ENCODE results near the gene CDK14.

CDK14 gene

DNA sequence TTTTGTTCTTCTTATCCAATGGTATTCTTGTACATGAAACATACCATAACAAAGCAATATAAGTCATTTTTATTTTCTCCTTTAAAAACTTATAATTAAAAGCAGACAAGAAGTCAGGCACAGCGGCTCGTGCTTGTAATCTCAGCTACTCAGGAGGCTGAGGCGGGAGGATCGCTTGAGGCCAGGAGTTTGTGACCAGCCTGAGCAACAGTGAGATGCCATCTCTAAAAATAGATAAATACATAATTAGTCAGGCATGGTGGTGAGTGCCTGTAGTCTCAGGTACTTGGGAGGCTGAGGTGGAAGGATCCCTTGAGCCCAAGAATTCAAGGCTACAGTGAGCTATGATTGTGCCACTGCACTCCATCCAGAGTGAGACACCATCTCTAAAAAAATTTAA, 473.0 kb downstream of the CDK14 start:
- H3K36me3 ChIP-seq (ENCODE audit: insufficient read depth, low read length): no peaks in the 10 kb centered on the region
- TF ChIP-seq, protein P1, sequence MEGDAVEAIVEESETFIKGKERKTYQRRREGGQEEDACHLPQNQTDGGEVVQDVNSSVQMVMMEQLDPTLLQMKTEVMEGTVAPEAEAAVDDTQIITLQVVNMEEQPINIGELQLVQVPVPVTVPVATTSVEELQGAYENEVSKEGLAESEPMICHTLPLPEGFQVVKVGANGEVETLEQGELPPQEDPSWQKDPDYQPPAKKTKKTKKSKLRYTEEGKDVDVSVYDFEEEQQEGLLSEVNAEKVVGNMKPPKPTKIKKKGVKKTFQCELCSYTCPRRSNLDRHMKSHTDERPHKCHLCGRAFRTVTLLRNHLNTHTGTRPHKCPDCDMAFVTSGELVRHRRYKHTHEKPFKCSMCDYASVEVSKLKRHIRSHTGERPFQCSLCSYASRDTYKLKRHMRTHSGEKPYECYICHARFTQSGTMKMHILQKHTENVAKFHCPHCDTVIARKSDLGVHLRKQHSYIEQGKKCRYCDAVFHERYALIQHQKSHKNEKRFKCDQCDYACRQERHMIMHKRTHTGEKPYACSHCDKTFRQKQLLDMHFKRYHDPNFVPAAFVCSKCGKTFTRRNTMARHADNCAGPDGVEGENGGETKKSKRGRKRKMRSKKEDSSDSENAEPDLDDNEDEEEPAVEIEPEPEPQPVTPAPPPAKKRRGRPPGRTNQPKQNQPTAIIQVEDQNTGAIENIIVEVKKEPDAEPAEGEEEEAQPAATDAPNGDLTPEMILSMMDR (conservative IDR thresholded peaks at IDR 0.05; ENCODE audit: low read length): no peak
- no peak for TF ChIP-seq EZH2phosphoT487 (IDR thresholded peaks at IDR 0.05; ENCODE audit: borderline replicate concordance)
- no peak overlapping the region for H3K4me2 ChIP-seq (ENCODE audit: low read depth, low read length, poor library complexity, severe bottlenecking)
- H3K4me3 ChIP-seq (ENCODE audit: low read length, poor library complexity, severe bottlenecking): no peak overlapping the region
- no peak overlapping the region for H2AFZ ChIP-seq (ENCODE audit: low read length)
- no peaks in the 10 kb centered on the region for H3F3A ChIP-seq (ENCODE audit: low read depth)
- H3K4me1 ChIP-seq (ENCODE audit: insufficient read depth, low read length, poor library complexity, severe bottlenecking): no peaks in the 10 kb centered on the region
- H3K9me2 ChIP-seq (replicated peaks; ENCODE audit: low read depth, low read length): no peaks in the 10 kb centered on the region
- H4K20me1 ChIP-seq (ENCODE audit: insufficient read depth, low read length, poor library complexity, severe bottlenecking): no peaks in the 10 kb centered on the region
- no peaks in the 10 kb centered on the region for H3K27me3 ChIP-seq (ENCODE audit: insufficient read depth, low read length, poor library complexity, severe bottlenecking)
- no peak overlapping the region for H3K9ac ChIP-seq (ENCODE audit: low read depth, low read length, poor library complexity, severe bottlenecking)
- no peaks in the 10 kb centered on the region for H3K79me2 ChIP-seq (ENCODE audit: insufficient read depth, low read length)
- no peaks in the 10 kb centered on the region for H3K9me3 ChIP-seq (ENCODE audit: insufficient read depth, low read depth, low read length)

DNA sequence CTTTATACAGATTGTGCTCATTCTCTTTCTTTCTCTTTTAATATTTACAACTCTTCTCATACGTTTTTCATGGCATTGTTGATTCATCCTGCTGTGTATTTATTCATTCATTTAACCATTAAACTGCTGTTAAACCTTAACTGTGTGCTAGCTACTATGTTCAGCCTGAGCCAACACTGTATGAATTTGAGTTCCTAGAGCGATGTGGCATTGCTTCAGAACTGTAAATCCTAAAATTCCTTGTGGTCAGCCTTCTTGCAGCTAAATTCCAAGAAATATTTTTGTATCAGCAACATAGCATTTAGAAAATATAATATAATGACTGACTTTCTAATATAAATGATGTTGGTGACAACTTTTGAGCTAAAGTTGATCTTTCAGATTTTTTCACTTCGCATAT, 483.4 kb downstream of the CDK14 start:
- Histone ChIP-seq H3K79me2 (ENCODE audit: insufficient read depth, low read length) (no peaks in the 10 kb centered on the region), H3K9me2 (replicated peaks; ENCODE audit: low read depth, low read length) (no peaks in the 10 kb centered on the region), H3K4me1 (ENCODE audit: insufficient read depth, low read length, poor library complexity, severe bottlenecking) (no peaks in the 10 kb centered on the region), H2AFZ (ENCODE audit: low read length) (no peak overlapping the region), H4K20me1 (ENCODE audit: insufficient read depth, low read length, poor library complexity, severe bottlenecking) (no peaks in the 10 kb centered on the region), H3K4me2 (ENCODE audit: low read depth, low read length, poor library complexity, severe bottlenecking) (no peak overlapping the region), H3K9ac (ENCODE audit: low read depth, low read length, poor library complexity, severe bottlenecking) (no peak overlapping the region), H3F3A (ENCODE audit: low read depth) (no peaks in the 10 kb centered on the region), H3K36me3 (ENCODE audit: insufficient read depth, low read length) (no peaks in the 10 kb centered on the region), H3K27me3 (ENCODE audit: insufficient read depth, low read length, poor library complexity, severe bottlenecking) (no peaks in the 10 kb centered on the region), H3K4me3 (ENCODE audit: low read length, poor library complexity, severe bottlenecking) (no peak overlapping the region), H3K9me3 (ENCODE audit: insufficient read depth, low read depth, low read length) (no peaks in the 10 kb centered on the region)
- TF ChIP-seq EZH2phosphoT487 (IDR thresholded peaks at IDR 0.05; ENCODE audit: borderline replicate concordance): no peak
- TF ChIP-seq, protein P1 (conservative IDR thresholded peaks at IDR 0.05; ENCODE audit: low read length): no peak

DNA sequence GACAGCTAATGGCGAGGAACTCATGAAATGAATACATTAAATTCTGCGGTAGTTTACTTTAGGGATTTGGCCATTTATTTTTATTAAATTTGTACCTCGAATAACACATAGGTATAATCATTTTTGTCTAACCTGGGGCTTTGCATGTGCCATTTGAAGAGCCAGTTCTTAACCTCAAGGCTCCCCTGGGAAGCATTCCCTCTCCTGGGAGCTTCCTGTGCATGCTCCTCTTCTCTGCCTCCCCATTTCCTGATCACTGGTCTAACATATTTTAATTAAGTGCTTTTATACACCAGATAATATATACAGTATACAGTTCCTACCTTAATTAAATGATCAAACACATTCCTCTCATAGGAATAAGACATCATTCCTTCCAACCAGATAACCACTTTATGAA, 484.2 kb downstream of the CDK14 start:
- Histone ChIP-seq H3K9me2 (replicated peaks; ENCODE audit: low read depth, low read length) (no peaks in the 10 kb centered on the region), H3K9ac (ENCODE audit: low read depth, low read length, poor library complexity, severe bottlenecking) (no peak overlapping the region), H3K9me3 (ENCODE audit: insufficient read depth, low read depth, low read length) (no peaks in the 10 kb centered on the region), H3K36me3 (ENCODE audit: insufficient read depth, low read length) (no peaks in the 10 kb centered on the region), H3K4me1 (ENCODE audit: insufficient read depth, low read length, poor library complexity, severe bottlenecking) (no peaks in the 10 kb centered on the region), H3K4me2 (ENCODE audit: low read depth, low read length, poor library complexity, severe bottlenecking) (no peak overlapping the region), H3K4me3 (ENCODE audit: low read length, poor library complexity, severe bottlenecking) (no peak overlapping the region), H3F3A (ENCODE audit: low read depth) (no peaks in the 10 kb centered on the region), H2AFZ (ENCODE audit: low read length) (no peak overlapping the region), H3K27me3 (ENCODE audit: insufficient read depth, low read length, poor library complexity, severe bottlenecking) (no peaks in the 10 kb centered on the region), H4K20me1 (ENCODE audit: insufficient read depth, low read length, poor library complexity, severe bottlenecking) (no peaks in the 10 kb centered on the region), H3K79me2 (ENCODE audit: insufficient read depth, low read length) (no peaks in the 10 kb centered on the region)
- TF ChIP-seq, protein P1 (conservative IDR thresholded peaks at IDR 0.05; ENCODE audit: low read length): no peak
- TF ChIP-seq EZH2phosphoT487 (IDR thresholded peaks at IDR 0.05; ENCODE audit: borderline replicate concordance): no peak

All from Loucy (cell line).